ENCODE data around the gene PSMD13.

- TF ChIP-seq CTCF (conservative IDR thresholded peaks at IDR 0.05) (no peak), ZFX (IDR thresholded peaks at IDR 0.05) (no peak)
Observed at GRCh38 chr11:215581-216037, 21.2 kb upstream of the PSMD13 start.

Measured in C4-2B (cell line).